ENCODE results near the gene LRIG1.
A peak's percentile ranks its signal among the peaks of the same experiment; 100 is the strongest.

Gene LRIG1

DNA sequence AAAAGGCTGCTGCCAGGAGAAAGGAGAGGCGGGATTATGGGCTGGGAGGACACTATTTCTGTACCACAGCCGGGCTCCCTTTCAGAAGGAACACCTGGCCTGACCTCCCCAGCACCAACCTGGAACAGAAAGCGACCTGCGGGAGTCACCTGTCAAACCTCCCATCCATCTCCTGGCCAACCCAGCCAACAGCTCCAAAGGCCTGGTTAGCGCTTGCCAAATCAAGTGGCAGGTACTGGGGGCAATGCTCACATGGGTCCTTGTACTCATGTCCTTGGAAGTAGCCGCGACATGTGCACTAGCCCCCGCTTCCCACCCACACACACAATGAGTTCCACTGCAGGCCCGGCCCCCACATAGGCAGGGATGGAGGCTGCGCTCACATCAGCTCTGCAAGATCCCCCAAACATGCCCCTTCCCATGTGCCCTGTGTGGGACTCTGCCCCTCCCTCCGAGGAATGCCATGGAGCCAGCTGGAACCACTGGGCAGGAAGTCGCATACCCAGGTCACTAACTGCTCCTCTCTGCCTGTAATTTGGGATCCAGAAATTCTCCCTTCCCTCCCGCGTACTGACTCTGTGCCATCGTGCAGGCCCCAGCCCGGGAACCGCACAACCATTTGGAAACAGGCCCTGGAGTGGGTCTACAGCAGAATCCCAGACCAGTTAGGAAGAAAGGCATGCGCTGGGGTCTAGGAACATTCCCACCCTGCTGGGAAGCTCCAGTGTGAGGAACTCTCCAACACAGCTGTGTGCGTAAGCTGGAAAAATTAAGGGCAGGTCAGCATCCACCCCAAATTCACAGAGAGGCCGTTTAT, 98.9 kb downstream of the LRIG1 start:
- Mint-ChIP-seq H3K9me3 (no peaks in the 10 kb centered on the region), H3K4me1 (no peaks in the 10 kb centered on the region), H3K4me3 (no peak overlapping the region), H3K27me3 (no peaks in the 10 kb centered on the region), H3K27ac (no peak overlapping the region), H3K36me3 (no peaks in the 10 kb centered on the region)
- no peak for DNase-seq (ENCODE audit: low spot score in 2 of 2)
- no peak for ATAC-seq (ENCODE audit: low read depth)

DNA sequence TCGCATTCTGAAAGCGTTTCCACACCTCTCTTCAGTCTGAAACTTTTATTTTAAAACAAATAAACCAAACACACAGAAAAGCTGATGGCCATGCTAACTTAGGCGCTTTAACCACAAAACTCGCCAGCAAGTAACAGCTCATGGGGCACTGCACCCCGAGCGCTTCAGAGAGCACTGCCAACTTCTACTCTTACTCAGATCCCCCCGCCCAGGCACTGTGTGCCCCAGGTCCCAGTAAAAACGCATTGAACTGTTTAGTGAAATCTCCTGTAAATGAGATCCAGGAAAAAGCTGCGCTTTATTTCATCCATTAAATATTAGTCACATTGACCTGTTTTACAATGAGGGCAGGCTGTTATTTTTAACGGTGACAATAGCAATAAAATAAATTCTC, 99.7 kb downstream of the LRIG1 start:
- H3K4me1 Mint-ChIP-seq = no peaks in the 10 kb centered on the region
- no peaks in the 10 kb centered on the region for H3K27me3 Mint-ChIP-seq
- DNase-seq (ENCODE audit: low spot score in 2 of 2) = no peak
- H3K4me3 Mint-ChIP-seq = no peak overlapping the region
- no peaks in the 10 kb centered on the region for H3K36me3 Mint-ChIP-seq
- no peaks in the 10 kb centered on the region for H3K9me3 Mint-ChIP-seq
- H3K27ac Mint-ChIP-seq = no peak overlapping the region
- no peak for ATAC-seq (ENCODE audit: low read depth)

DNA sequence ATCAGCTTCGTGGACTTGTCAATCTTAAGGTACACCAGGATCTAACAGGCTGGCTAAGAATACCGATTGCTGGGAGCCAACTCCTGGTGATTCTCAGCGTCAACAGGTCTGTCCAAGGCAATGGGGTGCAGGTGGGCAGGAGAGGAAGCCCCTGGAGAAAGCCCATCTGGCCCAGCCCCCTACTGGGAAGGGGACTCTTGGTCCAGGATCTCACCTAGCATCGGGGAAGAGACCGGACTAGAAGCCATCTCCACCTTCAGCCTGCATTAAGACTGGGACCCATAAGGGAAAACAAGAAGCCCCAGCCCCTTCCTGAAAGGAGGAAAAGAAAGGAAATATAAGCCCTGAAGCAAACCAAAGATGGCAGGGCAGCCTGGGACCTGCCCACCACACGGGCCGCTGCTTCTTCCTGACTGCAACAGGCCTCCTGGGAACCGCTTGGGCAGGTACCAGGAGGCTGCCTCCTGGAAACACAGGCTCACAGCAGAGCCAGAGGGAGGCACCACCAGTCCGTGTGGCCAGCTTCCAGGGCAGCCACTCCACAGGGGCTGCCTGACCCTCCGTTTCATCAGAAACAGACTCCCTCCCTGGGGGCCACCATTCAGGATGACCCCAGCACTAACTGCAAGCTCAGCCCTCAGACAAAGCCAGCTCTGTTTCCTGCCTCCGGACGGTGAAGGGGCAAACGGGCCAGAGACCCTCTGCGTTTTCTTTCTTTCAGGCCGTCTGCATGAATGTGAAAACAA, 100.2 kb downstream of the LRIG1 start:
- Mint-ChIP-seq H3K4me3 (no peak overlapping the region), H3K4me1 (no peaks in the 10 kb centered on the region), H3K27me3 (no peaks in the 10 kb centered on the region), H3K9me3 (no peaks in the 10 kb centered on the region), H3K36me3 (no peaks in the 10 kb centered on the region), H3K27ac (no peak overlapping the region)
- ATAC-seq (ENCODE audit: low read depth) (no peak), DNase-seq (ENCODE audit: low spot score in 2 of 2) (no peak)

DNA sequence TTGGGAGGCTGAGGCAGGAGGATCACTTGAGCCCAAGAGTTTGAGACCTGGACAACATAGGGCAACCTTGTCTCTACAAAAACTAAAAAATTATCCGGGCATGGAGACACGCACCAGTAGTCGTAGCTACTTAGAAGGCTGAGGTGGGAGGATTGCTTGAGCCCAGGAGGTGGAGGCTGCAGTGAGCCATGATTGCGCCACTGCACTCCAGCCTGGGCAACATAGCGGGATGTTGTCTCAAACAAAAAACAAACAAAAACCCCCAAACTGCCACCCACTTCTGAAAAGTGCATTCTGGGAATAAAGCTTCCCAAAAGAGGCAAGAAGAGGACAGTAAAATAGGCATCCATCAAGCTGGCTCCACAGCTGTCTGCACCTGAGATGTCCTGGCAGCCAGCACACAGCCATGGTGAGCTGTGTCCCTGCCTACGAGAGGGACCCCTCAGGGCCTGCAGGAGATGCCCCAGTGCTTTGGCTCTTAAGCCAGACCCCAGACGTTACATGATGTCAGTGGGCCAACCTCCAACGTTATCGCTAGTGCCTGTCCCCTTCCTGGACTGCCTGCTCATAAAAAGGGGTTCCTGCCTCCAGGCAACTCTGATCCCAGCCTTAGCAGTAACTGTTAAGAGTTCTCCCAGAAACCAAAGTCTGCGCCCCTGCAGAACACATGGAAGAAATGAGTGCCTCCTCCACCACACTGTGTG, 101.1 kb downstream of the LRIG1 start:
- H3K27ac Mint-ChIP-seq = no peak overlapping the region
- H3K4me1 Mint-ChIP-seq = peaks cover 3% of the 10 kb centered on the region
- ATAC-seq (ENCODE audit: low read depth) = no peak
- no peak for DNase-seq (ENCODE audit: low spot score in 2 of 2)
- no peaks in the 10 kb centered on the region for H3K36me3 Mint-ChIP-seq
- H3K9me3 Mint-ChIP-seq = no peaks in the 10 kb centered on the region
- H3K4me3 Mint-ChIP-seq = no peak overlapping the region
- no peaks in the 10 kb centered on the region for H3K27me3 Mint-ChIP-seq

DNA sequence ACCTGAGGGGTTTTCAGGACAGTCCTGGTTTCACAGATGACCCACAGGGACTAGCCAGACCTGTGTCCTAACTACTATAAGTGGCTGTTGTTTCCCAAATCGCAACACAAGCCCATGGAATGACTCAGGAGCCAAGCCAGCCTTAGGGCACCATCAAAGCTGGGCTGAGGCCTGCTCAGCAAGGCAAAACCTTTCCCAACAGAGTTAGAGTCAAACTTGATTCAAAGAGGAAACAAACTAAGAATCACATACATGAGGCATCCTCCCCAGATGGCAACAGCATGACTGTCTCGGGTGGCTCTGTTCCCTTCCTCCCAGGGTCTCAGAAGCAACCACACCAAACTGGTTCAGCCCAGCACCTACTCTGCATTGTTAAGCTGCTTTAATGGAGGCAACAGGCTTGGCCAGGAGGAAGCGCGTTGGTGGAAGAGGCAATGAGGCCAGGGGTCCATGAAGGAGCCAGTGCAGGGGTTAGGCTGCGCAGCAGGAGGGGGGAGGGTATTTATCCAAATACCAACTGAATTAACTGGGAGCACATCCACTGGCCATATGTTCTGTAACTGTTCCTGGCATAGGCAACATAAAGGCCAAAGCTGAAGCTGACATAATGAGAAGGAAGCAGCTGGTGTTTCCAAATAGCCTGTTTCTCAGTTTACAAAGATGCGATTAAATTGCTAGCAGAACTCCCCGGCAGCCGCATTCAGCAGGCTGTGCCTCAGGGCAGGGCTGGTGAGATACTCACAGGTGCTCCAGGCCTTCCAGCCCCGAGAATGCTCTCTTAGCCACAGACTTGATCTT, 102.4 kb downstream of the LRIG1 start:
- H3K27me3 Mint-ChIP-seq = no peaks in the 10 kb centered on the region
- no peak for ATAC-seq (ENCODE audit: low read depth)
- no peak overlapping the region for H3K4me3 Mint-ChIP-seq
- H3K4me1 Mint-ChIP-seq = peaks cover 15% of the 10 kb centered on the region
- no peaks in the 10 kb centered on the region for H3K36me3 Mint-ChIP-seq
- no peak overlapping the region for H3K27ac Mint-ChIP-seq
- DNase-seq (ENCODE audit: low spot score in 2 of 2) = no peak
- H3K9me3 Mint-ChIP-seq = no peaks in the 10 kb centered on the region

DNA sequence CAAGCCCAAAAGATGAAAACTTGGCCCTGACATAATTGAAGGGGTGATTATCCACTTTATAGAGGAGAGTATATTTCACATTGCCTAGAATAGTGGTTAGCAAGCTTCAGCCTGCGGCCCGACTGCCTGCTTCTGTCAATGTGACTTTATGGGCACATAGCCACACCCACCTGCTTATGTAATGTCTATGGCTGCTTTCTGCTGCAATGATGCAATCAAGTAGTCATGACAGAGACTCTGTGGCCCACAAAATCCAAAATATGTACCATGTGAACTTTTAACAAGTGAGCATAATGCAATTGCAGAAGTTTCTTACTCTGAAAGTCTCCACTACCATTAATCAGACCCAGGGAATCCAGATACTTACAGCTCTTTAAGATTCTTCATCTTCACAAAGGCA, 103.1 kb downstream of the LRIG1 start:
- no peak overlapping the region for H3K4me3 Mint-ChIP-seq
- no peaks in the 10 kb centered on the region for H3K36me3 Mint-ChIP-seq
- H3K9me3 Mint-ChIP-seq = no peaks in the 10 kb centered on the region
- DNase-seq (ENCODE audit: low spot score in 2 of 2) (no peak), ATAC-seq (ENCODE audit: low read depth) (no peak)
- peaks cover 22% of the 10 kb centered on the region for H3K4me1 Mint-ChIP-seq
- no peaks in the 10 kb centered on the region for H3K27me3 Mint-ChIP-seq
- no peak overlapping the region for H3K27ac Mint-ChIP-seq

DNA sequence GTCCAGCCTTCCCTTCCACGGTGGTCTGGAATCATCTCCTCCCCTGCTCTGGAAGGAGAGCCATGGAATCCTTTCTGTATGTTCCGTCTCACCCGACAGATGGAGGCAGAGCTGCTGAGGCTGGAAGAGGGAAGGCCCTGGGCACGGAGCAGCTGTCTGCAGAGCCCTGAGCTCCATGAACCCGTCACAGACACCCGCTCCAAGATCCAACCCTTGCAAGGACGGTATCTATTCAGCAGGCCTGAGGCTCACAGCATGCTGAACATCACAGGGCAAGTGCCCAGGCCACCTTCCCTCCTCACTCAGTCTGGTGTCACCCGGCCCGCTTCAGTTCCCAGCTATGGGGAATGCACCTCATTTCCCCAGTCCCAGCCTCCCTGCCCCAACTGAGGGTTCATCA, 103.9 kb downstream of the LRIG1 start:
- H3K4me1 Mint-ChIP-seq = peaks cover 30% of the 10 kb centered on the region
- no peak overlapping the region for H3K27ac Mint-ChIP-seq
- H3K4me3 Mint-ChIP-seq = no peak overlapping the region
- peaks cover 2% of the 10 kb centered on the region for H3K36me3 Mint-ChIP-seq
- DNase-seq (ENCODE audit: low spot score in 2 of 2) (no peak), ATAC-seq (ENCODE audit: low read depth) (no peak)
- no peaks in the 10 kb centered on the region for H3K27me3 Mint-ChIP-seq
- H3K9me3 Mint-ChIP-seq = no peaks in the 10 kb centered on the region

DNA sequence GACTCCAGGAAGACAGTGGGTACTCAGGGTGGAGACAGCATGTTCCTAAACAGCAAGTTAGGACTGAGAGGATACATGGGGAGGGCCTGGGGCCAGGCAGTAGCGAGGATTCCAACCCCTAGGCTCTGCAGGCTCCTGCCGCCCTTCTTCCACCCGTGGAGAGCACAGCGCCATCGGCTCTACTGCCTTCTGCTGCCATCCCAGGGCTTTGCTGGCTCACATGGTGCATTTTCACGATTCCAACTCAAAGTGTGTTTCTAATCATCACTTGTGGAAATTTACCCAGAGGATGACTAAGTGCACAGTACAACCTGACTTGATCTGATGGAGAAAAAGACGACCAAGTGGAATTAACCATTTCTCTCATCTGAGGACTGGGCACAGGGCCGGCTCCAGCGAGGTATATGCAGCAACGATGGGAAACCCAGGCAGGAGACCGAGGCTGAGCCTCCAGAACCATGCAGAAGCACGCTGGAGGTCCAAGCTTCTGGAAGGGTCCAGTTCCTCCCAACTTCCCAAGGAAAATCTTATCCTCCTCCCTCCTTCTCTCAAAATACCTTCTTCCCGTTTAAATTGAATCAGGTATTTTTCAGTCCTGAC, 104.6 kb downstream of the LRIG1 start:
- DNase-seq (ENCODE audit: low spot score in 2 of 2) (no peak), ATAC-seq (ENCODE audit: low read depth) (no peak)
- Mint-ChIP-seq H3K27me3 (no peaks in the 10 kb centered on the region), H3K9me3 (no peaks in the 10 kb centered on the region), H3K4me3 (no peak overlapping the region), H3K27ac (no peak overlapping the region), H3K36me3 (peaks cover 2% of the 10 kb centered on the region), H3K4me1 (peaks cover 33% of the 10 kb centered on the region)

DNA sequence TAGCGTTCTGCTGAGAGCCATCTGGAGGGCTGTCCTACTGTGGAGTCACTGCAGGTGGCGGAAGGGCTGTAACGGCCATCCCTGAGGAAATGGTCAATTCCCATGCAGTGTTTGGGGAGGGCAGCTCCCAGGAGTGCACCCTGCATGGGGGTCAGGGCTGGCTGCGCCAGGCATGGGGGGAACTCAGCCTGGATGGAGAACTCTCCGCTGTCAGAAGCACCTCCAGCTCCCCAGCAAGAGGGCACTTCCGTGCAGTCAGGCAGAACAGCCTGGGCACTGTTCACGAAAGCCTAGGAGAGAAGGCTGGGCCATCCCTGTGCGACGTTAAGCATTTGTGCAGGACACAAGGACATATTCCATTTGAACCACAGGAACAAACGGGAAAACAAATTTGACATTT, 105.2 kb downstream of the LRIG1 start:
- ATAC-seq (ENCODE audit: low read depth) = no peak

DNA sequence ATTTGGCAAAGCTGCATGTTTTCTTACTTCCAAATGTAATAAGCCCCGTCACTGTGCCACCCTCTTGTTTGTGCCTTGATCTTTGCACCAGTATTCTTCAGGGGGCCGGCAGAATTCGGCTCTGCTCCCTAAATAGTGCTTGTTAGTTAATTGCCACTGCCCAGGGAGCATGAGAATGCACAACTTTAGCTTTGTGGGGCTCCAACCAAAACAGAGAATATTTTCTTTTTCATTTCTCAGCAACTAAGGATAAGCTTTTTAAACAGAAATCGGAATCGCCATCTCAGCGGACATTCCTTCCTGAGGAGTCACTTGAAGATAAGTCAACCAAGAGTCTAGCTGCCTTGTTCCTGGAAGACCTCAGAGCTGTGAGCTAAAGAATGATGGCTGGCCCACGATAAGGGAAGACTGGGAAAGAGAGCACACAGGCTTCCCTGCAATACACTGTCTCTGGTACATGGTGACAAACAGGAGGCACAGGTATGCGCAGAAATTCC, 106.0 kb downstream of the LRIG1 start:
- H3K27ac Mint-ChIP-seq = peak overlapping the region; percentile 93
- H3K36me3 Mint-ChIP-seq = peaks cover 3% of the 10 kb centered on the region
- H3K4me3 Mint-ChIP-seq = peak overlapping the region; percentile 94

More for the DNA sequence above, 105.2 kb downstream of the LRIG1 start:
- Mint-ChIP-seq H3K4me3 (no peak overlapping the region), H3K9me3 (no peaks in the 10 kb centered on the region), H3K27me3 (no peaks in the 10 kb centered on the region), H3K4me1 (peaks cover 33% of the 10 kb centered on the region), H3K27ac (no peak overlapping the region), H3K36me3 (peaks cover 2% of the 10 kb centered on the region)
- DNase-seq (ENCODE audit: low spot score in 2 of 2) = no peak

DNA sequence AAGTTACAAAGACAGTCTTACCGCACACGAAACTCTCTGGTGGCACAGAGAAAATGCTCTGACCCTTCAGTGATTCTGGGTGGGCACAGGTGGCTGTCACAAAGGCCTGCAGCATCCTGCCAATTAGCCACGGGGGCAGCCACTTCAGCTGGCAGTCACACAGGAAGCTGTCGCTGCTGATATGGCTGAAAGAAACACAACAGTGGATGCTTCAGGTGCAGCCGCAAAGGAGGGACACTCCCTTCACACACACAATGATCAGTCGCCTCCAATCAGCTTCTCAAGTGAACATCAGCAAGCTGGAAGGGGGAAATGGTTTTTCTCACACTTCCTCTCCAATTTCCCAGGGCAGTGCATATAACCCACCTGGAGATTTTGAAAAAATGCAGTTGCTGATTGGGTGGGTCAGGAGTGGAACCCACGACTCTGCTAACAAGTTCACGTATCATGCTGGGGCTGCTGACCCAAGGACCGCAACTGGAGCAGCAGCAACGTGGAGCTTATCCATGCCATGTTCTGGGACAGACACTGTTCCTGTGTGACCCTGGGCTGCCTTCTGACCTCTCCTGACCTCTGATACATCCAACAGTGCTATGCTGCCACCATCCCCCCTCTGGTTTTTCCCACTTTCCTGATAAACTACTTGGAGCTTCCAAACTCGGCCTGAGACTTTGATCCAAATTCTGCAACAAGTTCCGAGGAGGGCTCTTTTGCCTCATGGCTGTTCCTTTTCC, 106.6 kb downstream of the LRIG1 start:
- no peaks in the 10 kb centered on the region for H3K9me3 Mint-ChIP-seq
- DNase-seq (ENCODE audit: low spot score in 2 of 2) (peak; percentile 32 to 49), ATAC-seq (ENCODE audit: low read depth) (peak; percentile 96)
- peaks cover 3% of the 10 kb centered on the region for H3K36me3 Mint-ChIP-seq
- H3K4me3 Mint-ChIP-seq = peak overlapping the region; percentile 94
- H3K4me1 Mint-ChIP-seq = peaks cover 44% of the 10 kb centered on the region
- peak overlapping the region; percentile 93 for H3K27ac Mint-ChIP-seq
- H3K27me3 Mint-ChIP-seq = no peaks in the 10 kb centered on the region

More for the DNA sequence above, 106.0 kb downstream of the LRIG1 start:
- no peak for DNase-seq (ENCODE audit: low spot score in 2 of 2)
- no peaks in the 10 kb centered on the region for H3K27me3 Mint-ChIP-seq
- ATAC-seq (ENCODE audit: low read depth) = no peak
- H3K9me3 Mint-ChIP-seq = no peaks in the 10 kb centered on the region
- H3K4me1 Mint-ChIP-seq = peaks cover 39% of the 10 kb centered on the region

DNA sequence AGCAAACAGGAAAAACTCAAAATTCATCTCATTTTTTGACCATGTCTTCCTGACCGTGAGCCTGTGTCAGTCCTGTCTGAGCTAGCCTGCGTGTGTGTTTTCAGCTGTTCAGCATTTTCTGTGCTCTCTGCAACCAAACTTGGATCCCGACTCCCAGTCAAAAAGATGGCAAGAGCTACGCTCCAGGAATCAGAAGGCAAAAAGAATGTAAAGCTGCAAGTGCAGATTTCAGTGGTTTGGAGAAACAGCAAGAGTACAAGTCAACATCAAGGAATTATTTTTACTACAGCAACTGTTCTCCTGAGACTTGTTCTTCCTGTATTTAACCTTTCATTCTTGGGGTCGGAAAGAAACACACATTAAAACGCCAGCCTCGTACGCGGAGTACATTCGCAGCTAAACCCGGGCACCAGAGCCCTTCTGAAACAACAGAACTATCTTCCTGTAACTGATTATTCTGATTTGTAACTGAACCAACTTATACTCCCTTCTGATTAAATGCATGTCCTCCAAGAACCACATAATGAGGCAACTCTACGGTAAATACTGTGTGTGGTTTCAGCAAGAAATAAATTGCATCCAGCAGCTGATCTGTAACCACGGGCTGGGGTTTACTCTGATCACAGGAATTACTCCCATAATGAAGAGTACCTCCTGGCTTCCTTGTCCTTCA, 107.4 kb downstream of the LRIG1 start:
- Mint-ChIP-seq H3K27me3 (no peaks in the 10 kb centered on the region), H3K27ac (peak overlapping the region; percentile 93), H3K9me3 (no peaks in the 10 kb centered on the region), H3K4me1 (peaks cover 48% of the 10 kb centered on the region), H3K36me3 (peaks cover 3% of the 10 kb centered on the region), H3K4me3 (peak overlapping the region; percentile 94)
- ATAC-seq (ENCODE audit: low read depth) = peak; percentile 15
- DNase-seq (ENCODE audit: low spot score in 2 of 2) = no peak

All from memory B cell (primary cell).